BE2C (cell line): ENCODE data around the gene COPS2.
"Not testable (repeated sequence)": the region's sequence is repeated elsewhere in the genome, so short reads cannot be mapped to it uniquely, and the experiment has no call there.

ENCODE experiments used
- DNase-seq: peaks from one replicate; pipeline ENCODE4 v3.0.0-alpha.2; 2020
- H3K27me3 ChIP-seq: fragments of 250-450 bp; sonication (Bioruptor Pico); 2 replicates; pipeline ENCODE4 v1.5.1; 2020; ENCODE audit warnings: mild to moderate bottlenecking
- H3K36me3 ChIP-seq: fragments of 250-450 bp; sonication (Bioruptor Pico); 2 replicates; pipeline ENCODE4 v1.5.1; 2020; ENCODE audit warnings: mild to moderate bottlenecking
- H3K4me1 ChIP-seq: fragments of 250-450 bp; sonication (Bioruptor Pico); 2 replicates; pipeline ENCODE4 v1.5.1; 2020
- H3K4me3 ChIP-seq: 2 replicates; pipeline ENCODE4 v1.5.1; 2011; ENCODE audit warnings: low read depth, low read length
- H3K9me3 ChIP-seq: fragments of 250-450 bp; sonication (Bioruptor Pico); 2 replicates; pipeline ENCODE4 v1.5.1; 2020
- TF ChIP-seq, protein P1 (sequence below): IDR thresholded peaks from 2 replicates; pipeline ENCODE4 v1.5.1; 2012; ENCODE audit warnings: mild to moderate bottlenecking, low read depth, low read length

COPS2 gene

DNA sequence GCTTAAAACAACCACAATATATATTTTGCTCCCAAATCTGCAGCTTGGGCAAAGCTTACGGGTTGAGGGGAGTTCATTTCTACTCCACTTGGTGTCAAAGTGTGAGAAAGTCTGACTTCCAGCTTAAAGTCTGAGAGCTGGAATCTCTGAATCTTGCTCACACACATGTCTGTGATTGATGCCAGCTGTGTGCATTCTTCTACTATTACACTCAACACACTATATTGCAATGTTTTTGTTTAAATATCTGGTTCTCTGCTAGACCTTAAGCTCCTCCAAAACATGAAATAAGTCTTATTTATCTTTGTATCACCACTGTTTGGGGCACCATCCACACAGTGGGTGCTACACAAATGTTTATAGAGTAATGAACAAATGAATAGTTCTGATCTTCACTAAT is 72.4 kb downstream of the COPS2 start:
- Histone ChIP-seq H3K4me1 (no peaks in the 10 kb centered on the region), H3K27me3 (no peaks in the 10 kb centered on the region), H3K4me3 (no peak overlapping the region), H3K9me3 (no peaks in the 10 kb centered on the region), H3K36me3 (no peaks in the 10 kb centered on the region)
- TF ChIP-seq, protein P1, sequence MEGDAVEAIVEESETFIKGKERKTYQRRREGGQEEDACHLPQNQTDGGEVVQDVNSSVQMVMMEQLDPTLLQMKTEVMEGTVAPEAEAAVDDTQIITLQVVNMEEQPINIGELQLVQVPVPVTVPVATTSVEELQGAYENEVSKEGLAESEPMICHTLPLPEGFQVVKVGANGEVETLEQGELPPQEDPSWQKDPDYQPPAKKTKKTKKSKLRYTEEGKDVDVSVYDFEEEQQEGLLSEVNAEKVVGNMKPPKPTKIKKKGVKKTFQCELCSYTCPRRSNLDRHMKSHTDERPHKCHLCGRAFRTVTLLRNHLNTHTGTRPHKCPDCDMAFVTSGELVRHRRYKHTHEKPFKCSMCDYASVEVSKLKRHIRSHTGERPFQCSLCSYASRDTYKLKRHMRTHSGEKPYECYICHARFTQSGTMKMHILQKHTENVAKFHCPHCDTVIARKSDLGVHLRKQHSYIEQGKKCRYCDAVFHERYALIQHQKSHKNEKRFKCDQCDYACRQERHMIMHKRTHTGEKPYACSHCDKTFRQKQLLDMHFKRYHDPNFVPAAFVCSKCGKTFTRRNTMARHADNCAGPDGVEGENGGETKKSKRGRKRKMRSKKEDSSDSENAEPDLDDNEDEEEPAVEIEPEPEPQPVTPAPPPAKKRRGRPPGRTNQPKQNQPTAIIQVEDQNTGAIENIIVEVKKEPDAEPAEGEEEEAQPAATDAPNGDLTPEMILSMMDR = no peak
- no peak for DNase-seq

DNA sequence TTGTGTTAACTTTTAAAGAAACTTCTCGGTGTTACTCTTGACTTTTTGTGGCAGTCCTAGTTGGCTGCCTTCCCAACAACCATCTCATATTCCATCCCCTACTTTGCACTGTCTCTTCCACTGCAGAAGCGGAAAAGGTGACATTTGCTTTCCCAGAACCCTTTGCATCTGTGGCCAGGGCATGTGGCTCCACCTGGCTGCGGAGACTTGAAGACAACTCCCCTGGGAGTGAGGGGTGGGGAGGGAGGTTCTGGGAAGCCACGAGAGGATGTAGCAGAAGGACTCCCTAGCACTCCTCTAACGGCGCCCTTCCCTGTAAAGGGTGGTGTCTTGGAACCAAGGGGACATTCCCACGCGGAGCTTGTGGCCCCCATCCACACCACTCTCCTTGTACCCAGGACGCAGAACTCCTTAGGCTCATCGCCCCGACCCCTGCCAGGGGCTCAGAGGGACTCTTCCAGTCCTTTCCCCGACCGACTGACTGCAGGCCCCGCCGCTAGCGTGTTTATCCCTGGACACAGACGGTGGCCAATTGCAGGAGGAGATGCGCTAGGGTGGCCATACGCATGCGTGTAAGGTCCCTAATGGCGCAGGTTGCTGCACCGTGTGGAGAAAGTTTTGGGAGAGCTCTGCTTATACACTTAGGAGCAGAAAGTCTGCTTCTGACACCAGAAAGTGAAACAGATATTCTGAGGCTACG is 75.9 kb downstream of the COPS2 start:
- H3K27me3 ChIP-seq = no peaks in the 10 kb centered on the region
- H3K36me3 ChIP-seq = no peaks in the 10 kb centered on the region
- H3K4me3 ChIP-seq = no peak overlapping the region
- DNase-seq = no peak
- H3K9me3 ChIP-seq = no peaks in the 10 kb centered on the region
- no peaks in the 10 kb centered on the region for H3K4me1 ChIP-seq
- TF ChIP-seq, protein P1 = no peak

DNA sequence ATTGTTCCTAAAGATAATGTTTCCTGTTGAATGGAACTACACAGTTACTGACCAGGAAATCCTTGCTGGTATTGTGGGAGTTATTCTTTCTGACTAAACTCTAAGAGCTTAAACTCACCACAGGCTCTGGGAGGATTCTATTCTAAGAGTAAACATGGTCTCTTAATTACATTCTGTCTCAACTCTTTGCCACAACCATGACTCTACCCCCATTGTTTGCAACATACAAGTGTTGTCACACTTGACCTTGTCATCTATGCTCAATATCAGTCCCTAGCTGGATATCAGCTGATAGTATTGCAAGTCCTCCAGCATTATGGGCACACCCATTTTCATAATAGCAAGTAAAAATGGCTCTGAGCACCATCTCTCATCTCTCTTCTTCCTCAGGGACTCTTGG is 79.5 kb downstream of the COPS2 start:
- DNase-seq = no peak
- TF ChIP-seq, protein P1 = no peak
- Histone ChIP-seq H3K9me3 (no peaks in the 10 kb centered on the region), H3K4me1 (no peaks in the 10 kb centered on the region), H3K27me3 (peaks cover 5% of the 10 kb centered on the region; the same call in 1 of the 2 replicates), H3K36me3 (no peaks in the 10 kb centered on the region), H3K4me3 (no peak overlapping the region)

DNA sequence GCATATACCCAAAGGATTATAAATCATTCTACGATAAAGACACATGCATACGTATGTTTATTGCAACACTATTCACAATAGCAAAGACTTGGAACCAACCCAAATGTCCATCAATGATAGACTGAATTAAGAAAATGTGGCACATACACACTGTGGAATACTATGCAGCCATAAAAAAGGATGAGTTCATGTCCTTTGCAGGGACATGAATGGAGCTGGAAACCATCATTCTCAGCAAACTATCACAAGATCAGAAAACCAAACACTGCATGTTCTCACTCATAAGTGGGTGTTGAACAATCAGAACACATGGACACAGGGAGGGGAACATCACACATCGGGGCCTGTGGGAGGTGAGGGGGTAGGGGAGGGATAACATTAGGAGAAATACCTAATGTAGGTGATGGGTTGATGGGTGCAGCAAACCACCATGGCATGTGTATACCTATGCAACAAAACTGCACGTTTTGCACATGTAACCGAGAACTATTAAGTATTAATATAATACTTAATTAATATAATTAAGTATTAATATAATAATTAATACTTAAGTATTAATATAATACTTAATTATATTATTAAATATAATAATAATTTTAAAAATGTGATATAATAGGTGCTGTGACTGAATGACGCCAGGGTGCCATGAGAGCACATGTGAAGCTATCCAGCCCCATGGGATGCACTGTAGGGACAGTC is 80.7 kb downstream of the COPS2 start:
- H3K9me3 ChIP-seq, H3K36me3 ChIP-seq, H3K4me1 ChIP-seq, H3K4me3 ChIP-seq, H3K27me3 ChIP-seq, DNase-seq: not testable (repeated sequence)
